HG03108 (cell line): ENCODE measurements around the gene SLC30A2.
"Not testable (repeated sequence)": the region's sequence is repeated elsewhere in the genome, so short reads cannot be mapped to it uniquely, and the experiment has no call there.

ENCODE experiments used
- ATAC-seq: cut with Tn5 transposase; IDR thresholded peaks from one replicate; pipeline ENCODE4 v1.9.1; 2021; ENCODE audit warnings: moderate library complexity; ENCODE audit not compliant: unreplicated experiment

The SLC30A2 gene

GRCh38 chr1:26045722-26046245, at the start of gene SLC30A2:
SLC30A2 (minus strand) TSS chr1:26046118; CDS start chr1:26045896, 222 bp downstream.
- no peak for ATAC-seq

GRCh38 chr1:26094677-26095383, 48.9 kb upstream of the SLC30A2 start:
- ATAC-seq, result no peak

GRCh38 chr1:26094076-26094669, 48.3 kb upstream of the SLC30A2 start:
- ATAC-seq, result no peak

- not testable (repeated sequence) for ATAC-seq
Observed at GRCh38 chr1:26093569-26093968, 47.7 kb upstream of the SLC30A2 start.

GRCh38 chr1:26092422-26092821, 46.5 kb upstream of the SLC30A2 start:
- ATAC-seq, result no peak

- no peak for ATAC-seq
Observed at GRCh38 chr1:26090893-26091292, 45.0 kb upstream of the SLC30A2 start.

- no peak for ATAC-seq
Observed at GRCh38 chr1:26089125-26089524, 43.2 kb upstream of the SLC30A2 start.

GRCh38 chr1:26084844-26085243, 38.9 kb upstream of the SLC30A2 start:
- ATAC-seq, result no peak

- no peak for ATAC-seq
Observed at GRCh38 chr1:26084091-26084561, 38.2 kb upstream of the SLC30A2 start.

GRCh38 chr1:26083208-26083607, 37.3 kb upstream of the SLC30A2 start:
- ATAC-seq, result no peak

GRCh38 chr1:26082020-26082350, 36.1 kb upstream of the SLC30A2 start:
- ATAC-seq, result no peak

- ATAC-seq, result no peak
Observed at GRCh38 chr1:26081267-26082019, 35.5 kb upstream of the SLC30A2 start.

GRCh38 chr1:26079960-26080814, 34.3 kb upstream of the SLC30A2 start:
- no peak for ATAC-seq

- ATAC-seq, result no peak
Observed at GRCh38 chr1:26079178-26079563, 33.3 kb upstream of the SLC30A2 start.

GRCh38 chr1:26078286-26079177, 32.6 kb upstream of the SLC30A2 start:
- no peak for ATAC-seq

- ATAC-seq, result no peak
Observed at GRCh38 chr1:26077524-26077923, 31.6 kb upstream of the SLC30A2 start.

- no peak for ATAC-seq
Observed at GRCh38 chr1:26075421-26076144, 29.7 kb upstream of the SLC30A2 start.

- ATAC-seq, result no peak
Observed at GRCh38 chr1:26072305-26072704, 26.4 kb upstream of the SLC30A2 start.

- no peak for ATAC-seq
Observed at GRCh38 chr1:26070963-26071342, 25.0 kb upstream of the SLC30A2 start.
